ENCODE measurements around the gene TMEM52. TPM values are rescaled to one million over a fixed set of nuclear protein-coding genes. Genes with fewer than 3 reads are reported as not detected.

TMEM52 gene
- total and polyA plus RNA-seq, 2 of the 13 experiments (the other 11 are each of a cell fraction or from before 2014, with no cell fraction given), result 13.2 to 18.7 TPM

- 0 out of 2 replicates have a peak, but pooled peaks have one; percentile 26 for TF ChIP-seq ETV5 (CRISPR knock-in tag; IDR thresholded peaks at IDR 0.05; ENCODE audit: borderline replicate concordance)
- peak; percentile 37 for TF ChIP-seq AGO2 (optimal IDR thresholded peaks at IDR 0.05; ENCODE audit: low read depth, low read length)
- TF ChIP-seq NR0B2 (CRISPR knock-in tag; IDR thresholded peaks at IDR 0.05), result no peak
- TF ChIP-seq ZBTB3 (CRISPR knock-in tag; IDR thresholded peaks at IDR 0.05; ENCODE audit: borderline replicate concordance, low read depth), result no peak
- no peak for TF ChIP-seq ZNF503 (CRISPR knock-in tag; IDR thresholded peaks at IDR 0.05)
- no peak for TF ChIP-seq SMARCE1 (IDR thresholded peaks at IDR 0.05; ENCODE audit: borderline replicate concordance)
- no peak for TF ChIP-seq ZMYM2 (CRISPR knock-in tag; IDR thresholded peaks at IDR 0.05)
- TF ChIP-seq SAFB2 (CRISPR knock-in tag; IDR thresholded peaks at IDR 0.05; ENCODE audit: borderline replicate concordance, low read depth), result no peak
- peak; percentile 83; the same call in 1 of the 2 replicates for TF ChIP-seq ZNF225 (CRISPR knock-in tag; IDR thresholded peaks at IDR 0.05)
- TF ChIP-seq MXI1 (IDR thresholded peaks at IDR 0.05; ENCODE audit: borderline replicate concordance, low read depth, low read length), result peak; percentile 7; the same call in 1 of the 3 replicates
- TF ChIP-seq NFKBIZ (CRISPR knock-in tag; IDR thresholded peaks at IDR 0.05), result 0 out of 2 replicates have a peak, but pooled peaks have one; percentile 36
- peak; percentile 44; the same call in 1 of the 2 replicates for TF ChIP-seq TFAP4 (IDR thresholded peaks at IDR 0.05; ENCODE audit: borderline replicate concordance, low read depth)
- TF ChIP-seq KDM5B (CRISPR knock-in tag; IDR thresholded peaks at IDR 0.05; ENCODE audit: borderline replicate concordance), result peak; percentile 61; the same call in 1 of the 2 replicates
- peak; percentile 68 for TF ChIP-seq ZBTB7A (CRISPR knock-in tag; IDR thresholded peaks at IDR 0.05)
- TF ChIP-seq POLR2A (IDR thresholded peaks at IDR 0.05; ENCODE audit: insufficient read depth in 1 of 2, low read depth in 2 of 2, low read length in 2 of 2), result peak in 1 of 2 experiments; percentile 64; a peak in 2 of 4 replicates
- peak; percentile 86 for TF ChIP-seq UBTF (CRISPR knock-in tag; IDR thresholded peaks at IDR 0.05)
- TF ChIP-seq SCMH1 (CRISPR knock-in tag; IDR thresholded peaks at IDR 0.05; ENCODE audit: borderline replicate concordance), result no peak
- 0 out of 2 replicates have a peak, but pooled peaks have one; percentile 52 for TF ChIP-seq ZNF670 (CRISPR knock-in tag; IDR thresholded peaks at IDR 0.05; ENCODE audit: borderline replicate concordance)
- TF ChIP-seq POLR2G (IDR thresholded peaks at IDR 0.05; ENCODE audit: low read depth, low read length), result peak; percentile 74
- peak; percentile 42; the same call in 1 of the 2 replicates for TF ChIP-seq ZBTB34 (CRISPR knock-in tag; IDR thresholded peaks at IDR 0.05)
Measured at GRCh38 chr1:1891349-1892078, 27.6 kb downstream of the TMEM52 start (continued).
